NCI-H1436 (cell line): ENCODE measurements around the gene STT3B.

ENCODE experiments used
- DNase-seq: peaks from one replicate; lab custom pipeline; 2025; lab: John Stamatoyannopoulos, UW

STT3B gene

GRCh38 chr3:31521468-31521867 lies 11.3 kb upstream of the STT3B start:
- no peak for DNase-seq

GRCh38 chr3:31522152-31522551 lies 10.6 kb upstream of the STT3B start:
- no peak for DNase-seq

GRCh38 chr3:31523543-31523942 lies 9.2 kb upstream of the STT3B start:
- no peak for DNase-seq

GRCh38 chr3:31525532-31525931 lies 7.2 kb upstream of the STT3B start:
- DNase-seq, result no peak

GRCh38 chr3:31529421-31529820 lies 3.3 kb upstream of the STT3B start:
- no peak for DNase-seq

- DNase-seq, result no peak
These were observed 2.4 kb upstream of the STT3B start for GRCh38 chr3:31530039-31530959.

GRCh38 chr3:31530960-31531335 lies 1.8 kb upstream of the STT3B start:
- no peak for DNase-seq

- no peak for DNase-seq
These were observed 1.2 kb upstream of the STT3B start for GRCh38 chr3:31531452-31531991.

GRCh38 chr3:31531992-31532586 lies 636 bp upstream of the STT3B start:
- peak; percentile 92 for DNase-seq

- no peak for DNase-seq
These were observed 692 bp downstream of the STT3B start for GRCh38 chr3:31533169-31534064.

- DNase-seq, result no peak
These were observed 1.3 kb downstream of the STT3B start for GRCh38 chr3:31534065-31534425.

- DNase-seq, result no peak
These were observed 3.8 kb downstream of the STT3B start for GRCh38 chr3:31536497-31536896.

GRCh38 chr3:31538801-31539200 lies 6.1 kb downstream of the STT3B start:
- DNase-seq, result no peak

GRCh38 chr3:31539275-31539674 lies 6.5 kb downstream of the STT3B start:
- DNase-seq, result no peak

- no peak for DNase-seq
These were observed 8.4 kb downstream of the STT3B start for GRCh38 chr3:31541089-31541488.

- no peak for DNase-seq
These were observed 9.5 kb downstream of the STT3B start for GRCh38 chr3:31542246-31542645.

- DNase-seq, result no peak
These were observed 10.7 kb downstream of the STT3B start for GRCh38 chr3:31543375-31543774.

- DNase-seq, result no peak
These were observed 11.9 kb downstream of the STT3B start for GRCh38 chr3:31544634-31545033.

- no peak for DNase-seq
These were observed 13.4 kb downstream of the STT3B start for GRCh38 chr3:31546162-31546561.

GRCh38 chr3:31546725-31547124 lies 14.0 kb downstream of the STT3B start:
- no peak for DNase-seq

GRCh38 chr3:31550452-31551251 lies 17.9 kb downstream of the STT3B start:
- no peak for DNase-seq

- DNase-seq, result no peak
These were observed 18.9 kb downstream of the STT3B start for GRCh38 chr3:31551646-31552045.
